Tibial nerve (tissue), 3 donors: ENCODE results near the gene SLC30A7.

Experiments
- CTCF ChIP-seq, 5 experiments: fragments of 200-600 bp in 3 of 5; fragments of 450-650 bp in 2 of 5; sonication (generic) in 3 of 5; IDR thresholded peaks; one replicate each; pipeline ENCODE4 v1.5.1; 2016 to 2019; ENCODE audit warnings: antibody characterized with exemption in 5 of 5, mild to moderate bottlenecking in 3 of 5, moderate library complexity in 2 of 5
- POLR2A ChIP-seq, 2 donors: fragments of 450-650 bp; IDR thresholded peaks; one replicate each; pipeline ENCODE4 v1.6.1; 2017; ENCODE audit warnings: antibody characterized with exemption in 2 of 2, mild to moderate bottlenecking in 2 of 2, moderate library complexity in 2 of 2

- TF ChIP-seq CTCF (IDR thresholded peaks at IDR 0.05) = no peak
- TF ChIP-seq POLR2A (IDR thresholded peaks at IDR 0.05) = no peak
Measured at GRCh38 chr1:100960098-100960497, 64.2 kb downstream of the SLC30A7 start.
